Measurements from ENCODE around the gene VPS35L. TPM values are rescaled to one million over a fixed set of nuclear protein-coding genes. Genes with fewer than 3 reads are reported as not detected.

The VPS35L gene
- total and polyA plus RNA-seq, 2 experiments from 2014 or later, result 48.0 to 54.6 TPM

- H3K4me3 Mint-ChIP-seq, result no peak overlapping the region; the same call in 2 of the 3 replicates
Observed at GRCh38 chr16:19710991-19711545, 155.6 kb downstream of the VPS35L start.

More at GRCh38 chr16:19710991-19711545, 155.6 kb downstream of the VPS35L start:
- Histone ChIP-seq H3K9me2 (ENCODE audit: insufficient read depth) (no peaks in the 10 kb centered on the region), H3K4me2 (0 out of 2 replicates have a peak overlapping the region, but pooled peaks have one; percentile 38), H3K36me3 (ENCODE audit: insufficient read depth) (peaks cover 34% of the 10 kb centered on the region), H3K4me1 (ENCODE audit: insufficient read depth) (peaks cover 43% of the 10 kb centered on the region), H3K4me3 (no peak overlapping the region), H3K27ac (ENCODE audit: low read depth) (peak overlapping the region; percentile 74; the same call in 1 of the 2 replicates), H2AFZ (no peak overlapping the region), H4K20me1 (replicated peaks; ENCODE audit: insufficient read depth) (peaks cover 67% of the 10 kb centered on the region), H3F3A (replicated peaks; ENCODE audit: low read depth) (peaks cover 7% of the 10 kb centered on the region; the same call in 1 of the 2 replicates), H3K79me2 (replicated peaks; ENCODE audit: insufficient read depth) (peaks cover 95% of the 10 kb centered on the region), H3K27me3 (ENCODE audit: insufficient read depth) (no peaks in the 10 kb centered on the region)
- TF ChIP-seq REST (IDR thresholded peaks at IDR 0.05; ENCODE audit: unreplicated experiment), result no peak
- no peak for TF ChIP-seq CREB1 (CRISPR knock-in tag; IDR thresholded peaks at IDR 0.05; ENCODE audit: low read depth)
- TF ChIP-seq EZH2phosphoT487 (IDR thresholded peaks at IDR 0.05; ENCODE audit: unreplicated experiment), result no peak
- TF ChIP-seq STAT1 (IDR thresholded peaks at IDR 0.05; ENCODE audit: unreplicated experiment), result no peak
- TF ChIP-seq ZNF331 (CRISPR knock-in tag; IDR thresholded peaks at IDR 0.05; ENCODE audit: low read depth), result no peak
- TF ChIP-seq EZH2 (IDR thresholded peaks at IDR 0.05; ENCODE audit: low read depth, unreplicated experiment), result no peak
- no peak for TF ChIP-seq NANOG (IDR thresholded peaks at IDR 0.05; ENCODE audit: borderline replicate concordance)
- TF ChIP-seq ZNF114 (CRISPR knock-in tag; IDR thresholded peaks at IDR 0.05), result no peak
- TF ChIP-seq ZNF462 (CRISPR knock-in tag; IDR thresholded peaks at IDR 0.05), result no peak
- TF ChIP-seq ETS1 (IDR thresholded peaks at IDR 0.05), result no peak
- peaks cover 30% of the 10 kb centered on the region for H3K27me3 Mint-ChIP-seq (ENCODE audit: insufficient read depth, low read depth, poor library complexity)
- no peaks in the 10 kb centered on the region for H3K9me3 Mint-ChIP-seq
- H3K36me3 Mint-ChIP-seq (ENCODE audit: low read depth), result peaks cover 97% of the 10 kb centered on the region
- no peak for DNase-seq (ENCODE audit: low spot score)
- peak overlapping the region; percentile 72 for H3K27ac Mint-ChIP-seq
- H3K4me1 Mint-ChIP-seq, result peaks cover 73% of the 10 kb centered on the region
- peak; percentile 7; the same call in 2 of the 3 replicates for ATAC-seq
